OCI-LY1 (cell line): ENCODE results near the gene MGAT2.

ENCODE experiments used
- EZH2 ChIP-seq: fragments of 200-600 bp; sonication (generic), shearing (Covaris generic); IDR thresholded peaks from 2 replicates; pipeline ENCODE4 v1.8.0; 2017; ENCODE audit warnings: borderline replicate concordance, mixed run types, mild to moderate bottlenecking, antibody characterized with exemption, low read length, moderate library complexity, mixed read lengths
- TF ChIP-seq, protein P1 (sequence below): fragments of 200-600 bp; sonication (generic), shearing (Covaris generic); IDR thresholded peaks from 2 replicates; pipeline ENCODE4 v1.5.1; 2017; ENCODE audit warnings: mild to moderate bottlenecking, antibody characterized with exemption, low read length, moderate library complexity, mixed read lengths

DNA sequence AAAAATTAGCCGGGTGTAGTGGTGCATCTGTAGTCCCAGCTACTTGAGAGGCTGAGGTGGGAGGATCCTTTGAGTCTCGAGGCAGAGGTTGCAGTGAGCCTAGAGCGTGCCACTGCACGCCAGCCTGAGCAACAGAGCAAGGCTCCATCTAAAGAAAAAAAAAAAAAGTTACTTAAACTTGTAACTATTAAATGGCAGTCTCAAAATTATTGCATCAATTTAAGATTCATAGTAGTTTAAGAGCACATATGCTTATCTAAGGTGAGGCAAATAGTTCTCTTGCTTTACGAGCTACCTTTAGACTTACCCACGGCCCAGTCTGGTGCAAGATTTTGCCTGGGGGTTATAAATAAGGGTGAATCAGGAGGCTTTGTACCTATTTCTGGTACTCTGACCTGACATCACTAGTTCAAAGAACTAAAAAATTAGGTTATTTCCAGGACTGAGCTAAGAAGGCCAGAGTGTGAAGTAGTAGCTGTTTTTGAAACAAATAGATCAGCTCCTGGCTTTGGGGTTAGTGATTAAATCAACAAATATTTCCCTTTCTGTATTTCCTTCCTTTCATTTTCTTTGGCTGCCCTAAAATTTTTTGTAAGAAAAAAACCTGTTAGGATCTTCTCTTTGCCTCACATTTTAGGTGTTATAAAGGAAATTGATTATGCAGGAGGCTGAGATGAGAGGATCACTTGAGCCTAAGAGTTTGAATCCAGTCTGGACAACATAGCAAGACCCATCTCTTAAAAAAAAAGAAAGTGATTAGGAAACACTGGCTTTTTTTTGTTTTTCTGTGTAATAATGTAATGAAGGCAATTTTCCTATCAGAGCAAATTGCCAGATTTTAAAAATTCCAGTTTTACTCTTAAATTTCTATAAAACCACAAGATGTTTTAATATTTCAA, 3.6 kb downstream of the MGAT2 start:
- TF ChIP-seq, protein P1, sequence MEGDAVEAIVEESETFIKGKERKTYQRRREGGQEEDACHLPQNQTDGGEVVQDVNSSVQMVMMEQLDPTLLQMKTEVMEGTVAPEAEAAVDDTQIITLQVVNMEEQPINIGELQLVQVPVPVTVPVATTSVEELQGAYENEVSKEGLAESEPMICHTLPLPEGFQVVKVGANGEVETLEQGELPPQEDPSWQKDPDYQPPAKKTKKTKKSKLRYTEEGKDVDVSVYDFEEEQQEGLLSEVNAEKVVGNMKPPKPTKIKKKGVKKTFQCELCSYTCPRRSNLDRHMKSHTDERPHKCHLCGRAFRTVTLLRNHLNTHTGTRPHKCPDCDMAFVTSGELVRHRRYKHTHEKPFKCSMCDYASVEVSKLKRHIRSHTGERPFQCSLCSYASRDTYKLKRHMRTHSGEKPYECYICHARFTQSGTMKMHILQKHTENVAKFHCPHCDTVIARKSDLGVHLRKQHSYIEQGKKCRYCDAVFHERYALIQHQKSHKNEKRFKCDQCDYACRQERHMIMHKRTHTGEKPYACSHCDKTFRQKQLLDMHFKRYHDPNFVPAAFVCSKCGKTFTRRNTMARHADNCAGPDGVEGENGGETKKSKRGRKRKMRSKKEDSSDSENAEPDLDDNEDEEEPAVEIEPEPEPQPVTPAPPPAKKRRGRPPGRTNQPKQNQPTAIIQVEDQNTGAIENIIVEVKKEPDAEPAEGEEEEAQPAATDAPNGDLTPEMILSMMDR: no peak
- no peak for TF ChIP-seq EZH2
